Vagina (tissue), 2 donors: ENCODE results near the gene CAMSAP2. TPM values are rescaled to one million over a fixed set of nuclear protein-coding genes. Genes with fewer than 3 reads are reported as not detected.

ENCODE experiments used
- DNase-seq, 2 donors: peaks; one replicate each; pipeline ENCODE4 v3.0.0-alpha.2; 2017; ENCODE audit errors: extremely low spot score in 2 of 2
- H3K27ac ChIP-seq: fragments of 200-600 bp; sonication (generic); one replicate; pipeline ENCODE4 v1.5.1; 2019
- H3K27me3 ChIP-seq: fragments of 200-600 bp; sonication (generic); one replicate; pipeline ENCODE4 v1.5.1; 2019
- H3K36me3 ChIP-seq, 2 donors: fragments of 200-600 bp; sonication (generic); one replicate each; pipeline ENCODE4 v1.5.1; 2017 to 2019
- H3K4me1 ChIP-seq: fragments of 200-600 bp; sonication (generic); one replicate; pipeline ENCODE4 v1.5.1; 2019
- H3K4me3 ChIP-seq, 2 donors: fragments of 200-600 bp; sonication (generic); 1 replicate in 1 of 2; 2 replicates in 1 of 2; pipeline ENCODE4 v1.5.1; 2016 to 2019
- H3K9me3 ChIP-seq: fragments of 200-600 bp; sonication (generic); one replicate; pipeline ENCODE4 v1.5.1; 2019
- POLR2A ChIP-seq, 2 donors: fragments of 450-650 bp; IDR thresholded peaks; one replicate each; pipeline ENCODE4 v1.6.1; 2017; ENCODE audit warnings: antibody characterized with exemption in 2 of 2, mild to moderate bottlenecking in 2 of 2, moderate library complexity in 2 of 2
- POLR2AphosphoS5 ChIP-seq, 2 donors: sonication (generic); formaldehyde crosslinking; IDR thresholded peaks; one replicate each; pipeline ENCODE4 v1.9.0; 2017; ENCODE audit warnings: antibody characterized with exemption in 2 of 2, mild to moderate bottlenecking in 2 of 2, low read depth in 1 of 2; ENCODE audit not compliant: insufficient read depth in 1 of 2
- intact Hi-C: fragments of 100-400 bp; cut with DNase I; formaldehyde crosslinking; loops from one replicate; pipeline ENCODE4 v1.15.1; 2023
- total RNA-seq: library from RNA; depleted of rRNA; stranded (reverse); fragments of >200 nt; gene quantifications from one replicate; pipeline ENCODE4 v1.2.3, GENCODE V29; 2016
- TF ChIP-seq, protein P1 (sequence below), 3 experiments: fragments of 450-650 bp in 2 of 3; fragments of 200-600 bp in 1 of 3; sonication (generic) in 1 of 3; IDR thresholded peaks; one replicate each; pipeline ENCODE4 v1.5.1; 2017 to 2019; ENCODE audit warnings: antibody characterized with exemption in 3 of 3, mild to moderate bottlenecking in 2 of 3, moderate library complexity in 2 of 3

CAMSAP2 gene, protein sequence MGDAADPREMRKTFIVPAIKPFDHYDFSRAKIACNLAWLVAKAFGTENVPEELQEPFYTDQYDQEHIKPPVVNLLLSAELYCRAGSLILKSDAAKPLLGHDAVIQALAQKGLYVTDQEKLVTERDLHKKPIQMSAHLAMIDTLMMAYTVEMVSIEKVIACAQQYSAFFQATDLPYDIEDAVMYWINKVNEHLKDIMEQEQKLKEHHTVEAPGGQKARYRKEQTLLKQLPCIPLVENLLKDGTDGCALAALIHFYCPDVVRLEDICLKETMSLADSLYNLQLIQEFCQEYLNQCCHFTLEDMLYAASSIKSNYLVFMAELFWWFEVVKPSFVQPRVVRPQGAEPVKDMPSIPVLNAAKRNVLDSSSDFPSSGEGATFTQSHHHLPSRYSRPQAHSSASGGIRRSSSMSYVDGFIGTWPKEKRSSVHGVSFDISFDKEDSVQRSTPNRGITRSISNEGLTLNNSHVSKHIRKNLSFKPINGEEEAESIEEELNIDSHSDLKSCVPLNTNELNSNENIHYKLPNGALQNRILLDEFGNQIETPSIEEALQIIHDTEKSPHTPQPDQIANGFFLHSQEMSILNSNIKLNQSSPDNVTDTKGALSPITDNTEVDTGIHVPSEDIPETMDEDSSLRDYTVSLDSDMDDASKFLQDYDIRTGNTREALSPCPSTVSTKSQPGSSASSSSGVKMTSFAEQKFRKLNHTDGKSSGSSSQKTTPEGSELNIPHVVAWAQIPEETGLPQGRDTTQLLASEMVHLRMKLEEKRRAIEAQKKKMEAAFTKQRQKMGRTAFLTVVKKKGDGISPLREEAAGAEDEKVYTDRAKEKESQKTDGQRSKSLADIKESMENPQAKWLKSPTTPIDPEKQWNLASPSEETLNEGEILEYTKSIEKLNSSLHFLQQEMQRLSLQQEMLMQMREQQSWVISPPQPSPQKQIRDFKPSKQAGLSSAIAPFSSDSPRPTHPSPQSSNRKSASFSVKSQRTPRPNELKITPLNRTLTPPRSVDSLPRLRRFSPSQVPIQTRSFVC (N-terminal part only)
- total RNA-seq, result 30.0 TPM

DNA sequence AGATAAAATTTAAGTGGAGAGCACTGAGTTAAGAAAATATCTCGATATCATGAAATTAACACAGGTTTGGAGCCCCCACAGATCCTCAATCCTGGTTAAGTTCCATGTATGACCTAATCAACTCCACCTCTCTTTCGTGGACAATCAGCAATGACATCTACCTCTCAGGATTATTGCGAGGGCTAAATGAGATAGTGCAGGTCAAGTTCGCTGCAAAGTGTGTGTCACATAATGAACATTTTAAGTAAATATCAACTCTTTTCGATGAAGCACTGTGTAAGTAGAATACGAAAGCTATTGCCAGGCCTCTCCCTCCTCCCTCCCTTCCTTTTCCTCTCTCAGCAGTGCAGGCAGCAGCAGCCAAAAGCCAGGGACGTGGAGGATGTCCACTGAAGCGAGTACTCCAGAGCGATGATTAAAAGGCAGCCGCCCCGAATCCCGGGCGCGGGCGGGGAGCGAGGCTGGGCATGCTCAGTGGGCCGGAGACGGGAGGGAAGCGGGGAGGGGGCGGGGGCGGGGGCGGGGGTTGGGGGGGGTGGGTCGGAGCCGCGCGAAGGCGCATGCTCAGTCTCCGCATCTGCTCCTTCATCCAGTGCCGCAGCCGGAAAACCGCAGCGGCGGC, at the start of gene CAMSAP2:
Gene CAMSAP2 (plus strand): TSS at position 567 of the 622 bp plus-strand sequence. CDS start 935 bp downstream, outside the sequence.
- H3K27ac ChIP-seq, result peak within 1 kb of the TSS; percentile 98
- no peaks in the 10 kb centered on the region for H3K9me3 ChIP-seq
- H3K4me1 ChIP-seq, result peaks cover 36% of the 10 kb centered on the region
- no peaks in the 10 kb centered on the region for H3K36me3 ChIP-seq
- H3K27me3 ChIP-seq, result no peaks in the 10 kb centered on the region
- DNase-seq, result peak in 1 of 2 donors; percentile 97
- peak within 1 kb of the TSS; percentile 57 to 92 for H3K4me3 ChIP-seq
- TF ChIP-seq POLR2A (IDR thresholded peaks at IDR 0.05) (no peak), POLR2AphosphoS5 (IDR thresholded peaks at IDR 0.05; ENCODE audit: insufficient read depth in 1 of 2, low read depth in 1 of 2) (no peak)
- TF ChIP-seq, protein P1, sequence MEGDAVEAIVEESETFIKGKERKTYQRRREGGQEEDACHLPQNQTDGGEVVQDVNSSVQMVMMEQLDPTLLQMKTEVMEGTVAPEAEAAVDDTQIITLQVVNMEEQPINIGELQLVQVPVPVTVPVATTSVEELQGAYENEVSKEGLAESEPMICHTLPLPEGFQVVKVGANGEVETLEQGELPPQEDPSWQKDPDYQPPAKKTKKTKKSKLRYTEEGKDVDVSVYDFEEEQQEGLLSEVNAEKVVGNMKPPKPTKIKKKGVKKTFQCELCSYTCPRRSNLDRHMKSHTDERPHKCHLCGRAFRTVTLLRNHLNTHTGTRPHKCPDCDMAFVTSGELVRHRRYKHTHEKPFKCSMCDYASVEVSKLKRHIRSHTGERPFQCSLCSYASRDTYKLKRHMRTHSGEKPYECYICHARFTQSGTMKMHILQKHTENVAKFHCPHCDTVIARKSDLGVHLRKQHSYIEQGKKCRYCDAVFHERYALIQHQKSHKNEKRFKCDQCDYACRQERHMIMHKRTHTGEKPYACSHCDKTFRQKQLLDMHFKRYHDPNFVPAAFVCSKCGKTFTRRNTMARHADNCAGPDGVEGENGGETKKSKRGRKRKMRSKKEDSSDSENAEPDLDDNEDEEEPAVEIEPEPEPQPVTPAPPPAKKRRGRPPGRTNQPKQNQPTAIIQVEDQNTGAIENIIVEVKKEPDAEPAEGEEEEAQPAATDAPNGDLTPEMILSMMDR (IDR thresholded peaks at IDR 0.05), result no peak
- intact Hi-C loops, result loop anchor here (2.0 kb wide), 1 partner anchor 68 kb away; no protein-coding TSS in a partner anchor

DNA sequence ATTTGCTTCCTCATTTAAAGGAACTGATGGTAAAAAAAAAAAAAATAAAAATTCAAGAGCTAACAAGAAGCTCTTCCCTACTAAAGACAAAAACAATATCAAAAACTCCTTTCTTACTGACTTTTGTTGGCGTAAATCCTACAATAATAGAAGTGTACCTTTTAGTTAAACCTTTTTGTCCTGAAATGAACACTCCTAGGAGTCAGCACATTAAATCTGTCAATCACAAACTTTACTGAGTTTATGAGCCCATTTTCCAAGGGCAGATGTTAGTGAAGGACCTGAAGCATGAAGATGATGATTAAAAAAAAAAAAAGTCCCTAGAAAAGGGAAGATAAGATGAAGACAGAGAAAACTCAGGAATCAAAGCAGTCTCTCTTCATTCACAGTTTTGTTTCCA, 46.4 kb upstream of the CAMSAP2 start:
- Histone ChIP-seq H3K4me3 (no peak overlapping the region), H3K27ac (no peak overlapping the region), H3K27me3 (no peaks in the 10 kb centered on the region), H3K36me3 (no peaks in the 10 kb centered on the region), H3K4me1 (no peaks in the 10 kb centered on the region), H3K9me3 (no peaks in the 10 kb centered on the region)
- intact Hi-C loops, result no loop called here
- no peak for TF ChIP-seq POLR2A (IDR thresholded peaks at IDR 0.05)
- TF ChIP-seq, protein P1 (IDR thresholded peaks at IDR 0.05), result no peak
- TF ChIP-seq POLR2AphosphoS5 (IDR thresholded peaks at IDR 0.05; ENCODE audit: insufficient read depth in 1 of 2, low read depth in 1 of 2), result no peak
- DNase-seq, result no peak

DNA sequence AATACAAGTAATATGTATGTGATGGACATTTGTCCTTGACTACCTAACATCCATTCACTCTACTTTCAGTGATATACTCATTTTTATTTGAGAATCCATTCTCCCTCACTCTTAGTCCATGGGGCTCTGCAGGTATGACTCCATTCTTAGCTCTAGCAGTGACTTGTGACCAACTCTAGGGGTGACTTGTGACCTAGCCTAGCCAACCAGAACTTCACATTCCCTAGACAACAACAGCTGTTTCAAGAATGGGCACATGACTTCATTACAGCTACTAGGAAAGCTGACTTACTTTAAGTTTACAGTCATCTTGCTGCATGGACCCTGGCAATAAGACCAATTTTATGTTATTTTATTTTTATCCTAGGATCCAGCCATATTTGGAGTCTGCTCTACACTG, 45.4 kb upstream of the CAMSAP2 start:
- no peak for DNase-seq
- TF ChIP-seq, protein P1 (IDR thresholded peaks at IDR 0.05), result no peak
- no peak for TF ChIP-seq POLR2AphosphoS5 (IDR thresholded peaks at IDR 0.05; ENCODE audit: insufficient read depth in 1 of 2, low read depth in 1 of 2)
- TF ChIP-seq POLR2A (IDR thresholded peaks at IDR 0.05), result no peak
- intact Hi-C loops, result no loop called here
- Histone ChIP-seq H3K9me3 (no peaks in the 10 kb centered on the region), H3K27ac (no peak overlapping the region), H3K36me3 (no peaks in the 10 kb centered on the region), H3K4me1 (no peaks in the 10 kb centered on the region), H3K4me3 (no peak overlapping the region), H3K27me3 (no peaks in the 10 kb centered on the region)

DNA sequence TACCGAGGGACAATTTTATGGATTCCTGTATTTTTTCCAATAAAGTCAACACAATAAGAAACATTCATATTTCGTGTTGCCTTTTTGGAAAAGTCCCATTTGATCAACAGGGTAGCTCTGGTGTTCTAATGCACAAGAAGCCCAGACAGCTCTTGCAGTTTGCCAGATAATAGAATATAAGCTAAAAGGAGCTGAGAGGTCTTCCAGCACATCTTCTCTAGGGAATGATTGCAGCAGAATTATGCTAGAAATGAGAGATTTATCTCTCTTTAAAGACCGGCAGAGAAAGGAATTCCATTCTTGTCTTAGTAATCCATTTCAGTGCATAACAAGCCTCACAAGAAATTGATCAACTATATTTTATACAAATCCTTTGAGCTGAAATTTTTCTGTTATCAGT, 44.0 kb upstream of the CAMSAP2 start:
- intact Hi-C loops, result no loop called here
- no peak for DNase-seq
- TF ChIP-seq POLR2AphosphoS5 (IDR thresholded peaks at IDR 0.05; ENCODE audit: insufficient read depth in 1 of 2, low read depth in 1 of 2), result no peak
- TF ChIP-seq POLR2A (IDR thresholded peaks at IDR 0.05), result no peak
- TF ChIP-seq, protein P1 (IDR thresholded peaks at IDR 0.05), result no peak

More for the DNA sequence above, 44.0 kb upstream of the CAMSAP2 start:
- Histone ChIP-seq H3K9me3 (no peaks in the 10 kb centered on the region), H3K4me1 (no peaks in the 10 kb centered on the region), H3K27me3 (no peaks in the 10 kb centered on the region), H3K36me3 (no peaks in the 10 kb centered on the region), H3K4me3 (no peak overlapping the region), H3K27ac (no peak overlapping the region)
